Heart left ventricle (tissue), 16 donors: Measurements from ENCODE around the gene MMRN1. TPM values are rescaled to one million over a fixed set of nuclear protein-coding genes. Genes with fewer than 3 reads are reported as not detected.

Source experiments
- ATAC-seq, 4 donors: fragments of 200-7000 bp; cut with Tn5 transposase; one replicate each; pipeline ENCODE4 v1.9.1; 2020 to 2022; ENCODE audit warnings: moderate library complexity in 4 of 4, mild to moderate bottlenecking in 3 of 4, moderate number of reproducible peaks in 1 of 4
- DNase-seq, 5 donors: peaks; one replicate each; pipeline ENCODE4 v3.0.0-alpha.2; 2020
- H3K27ac ChIP-seq, 12 donors: fragments of 200-600 bp; sonication (generic) in 4 of 12; one replicate each; pipeline versions ENCODE4 v1.5.0 to v1.8.0; 2016 to 2022; ENCODE audit warnings: mild to moderate bottlenecking in 2 of 12
- H3K27me3 ChIP-seq, 9 donors: fragments of 200-600 bp; sonication (generic) in 2 of 9; one replicate each; pipeline versions ENCODE4 v1.5.1 to v1.8.0; 2016 to 2022; ENCODE audit warnings: mild to moderate bottlenecking in 3 of 9
- H3K36me3 ChIP-seq, 9 donors: fragments of 200-600 bp; sonication (generic) in 2 of 9; one replicate each; pipeline versions ENCODE4 v1.5.0 to v1.8.0; 2018 to 2022; ENCODE audit warnings: mild to moderate bottlenecking in 2 of 9
- H3K4me1 ChIP-seq, 12 donors: fragments of 200-600 bp; sonication (generic) in 4 of 12; one replicate each; pipeline versions ENCODE4 v1.5.0 to v1.8.0; 2016 to 2022; ENCODE audit warnings: mild to moderate bottlenecking in 3 of 12
- H3K4me3 ChIP-seq, 12 donors: fragments of 200-600 bp; sonication (generic) in 4 of 12; one replicate each; pipeline versions ENCODE4 v1.5.0 to v1.8.0; 2017 to 2022; ENCODE audit warnings: mild to moderate bottlenecking in 9 of 12, moderate library complexity in 4 of 12
- H3K9me3 ChIP-seq, 12 donors: fragments of 200-600 bp; sonication (generic) in 4 of 12; one replicate each; pipeline versions ENCODE4 v1.5.0 to v1.8.0; 2016 to 2022; ENCODE audit warnings: mild to moderate bottlenecking in 1 of 12
- CTCF ChIP-seq, 12 donors: fragments of 200-600 bp; sonication (generic) in 4 of 12; IDR thresholded peaks; one replicate each; pipeline versions ENCODE4 v1.5.0 to v1.8.0; 2018 to 2022; ENCODE audit warnings: antibody characterized with exemption in 12 of 12, mild to moderate bottlenecking in 5 of 12
- POLR2A ChIP-seq, 2 donors: fragments of 450-650 bp; IDR thresholded peaks; one replicate each; pipeline ENCODE4 v1.6.1; 2017; ENCODE audit warnings: antibody characterized with exemption in 2 of 2, mild to moderate bottlenecking in 2 of 2, moderate library complexity in 2 of 2
- WGBS, 4 donors: extraction: QIAGEN DNeasy Blood & Tissue Kit in 2 of 4; methylation state at CpG; one replicate each; pipeline versions ENCODE4 v1.1.5 to v1.1.7; 2013 to 2018; 5-methylcytosine and 5-hydroxymethylcytosine counted together
- intact Hi-C, 10 donors: fragments of 100-400 bp; cut with DNase I; formaldehyde crosslinking; loops; one replicate each; pipeline versions ENCODE4 v1.11.1 to v1.14.2; 2022
- polyA plus RNA-seq, 2 donors: library from polyadenylated mRNA; stranded (reverse); fragments of 200-250 nt; gene quantifications; one replicate each; pipeline ENCODE4 v1.2.3, GENCODE V29; 2013
- total RNA-seq, 9 donors: library from RNA; depleted of rRNA in 2 of 9; stranded (reverse); fragments of >200 nt in 2 of 9; fragmentation: NEBNext Ultra II Directional in 3 of 9; extraction: Animal tissue kit (Norgen Biotek cat#: 25700) in 3 of 9; gene quantifications; one replicate each; pipeline versions ENCODE4 v1.1.0 to v1.2.4, GENCODE V29; 2016 to 2023
- donor health status: ischemic (EF 13 %, LVEDD 7.1; RV severe dilation, severe dysfunction).
- donor health status: healthy with polysubstance abuse.
- donor health status: DM: no; HTN: yes; CAD: no.
- donor health status: DM: no; HTN: no; CAD: no.
- donor health status: ischemic (EF 25% LVEDD 6.9; RV normal size, moderate dysfunction).
- donor health status: ischemic (EF 25% LVEDD 5.7; RV mildly dilated, moderate dysfunction).
- donor health status: healthy.
- donor health status: DM: yes; HTN: yes; CAD: no.
- donor health status: ischemic (EF 35%, LVEDD 5.7; RV mildly dilated, moderate dysfunction).
- donor health status: nonischemic (EF 11% LVEDD 7.7; RV severe dilation, severe dysfunction).
- donor health status: DM: yes; HTN: yes; CAD: no.
- donor health status: PGD.
- donor health status: ischemic (EF 29% LVEDD 5.4; RV normal size, mild dysfunction).
- donor health status: nonischemic (EF 23%, LVEDD 6.1; RV moderate dilation, normal function).

The MMRN1 gene
- total and polyA plus RNA-seq, 11 donors, result 0.14 to 9.9 (median 1.5) TPM

- TF ChIP-seq CTCF (IDR thresholded peaks at IDR 0.05), result no peak
- no peak for TF ChIP-seq POLR2A (IDR thresholded peaks at IDR 0.05)
- Histone ChIP-seq H3K27me3 (no peaks in the 10 kb centered on the region), H3K4me1 (no peaks in the 10 kb centered on the region), H3K27ac (no peak overlapping the region), H3K36me3 (no peaks in the 10 kb centered on the region), H3K9me3 (no peaks in the 10 kb centered on the region), H3K4me3 (no peak overlapping the region)
- intact Hi-C loops, result no loop called here
- no peak for ATAC-seq
- WGBS, 4 donors, result 67 to 73% (median 73%) methylated on average over 6 of the region's 6 CpGs
- no peak for DNase-seq
These were observed 103.9 kb downstream of the MMRN1 start for GRCh38 chr4:89998469-89999011.

DNA sequence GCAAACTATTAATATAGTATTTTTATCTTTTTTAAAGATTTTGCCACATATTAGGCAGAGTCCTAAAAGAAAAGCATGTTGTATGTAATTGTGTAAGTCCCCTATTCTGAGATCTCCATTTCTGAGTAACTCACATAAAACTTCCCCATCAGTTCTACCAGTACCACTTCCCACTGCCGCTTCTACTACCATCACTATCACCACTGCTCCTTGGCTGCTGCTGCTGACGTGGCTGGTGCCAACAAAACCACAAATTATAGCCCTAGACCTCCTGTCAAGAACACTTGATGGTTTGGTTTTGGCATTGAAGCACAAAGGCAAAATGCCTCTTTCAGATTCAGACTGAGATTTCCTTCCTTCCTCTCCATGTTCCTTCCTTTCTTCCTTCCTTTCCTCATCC is 106.4 kb downstream of the MMRN1 start:
- no peaks in the 10 kb centered on the region for H3K27me3 ChIP-seq
- no peak for TF ChIP-seq CTCF (IDR thresholded peaks at IDR 0.05)
- TF ChIP-seq POLR2A (IDR thresholded peaks at IDR 0.05), result no peak
- ATAC-seq (no peak), DNase-seq (no peak)
- no peak overlapping the region for H3K4me3 ChIP-seq
- no peaks in the 10 kb centered on the region for H3K36me3 ChIP-seq
- no peaks in the 10 kb centered on the region for H3K9me3 ChIP-seq
- 7 to 18% (median 9%) methylated on average over 2 of the region's 2 CpGs for WGBS, 4 donors
- no peaks in the 10 kb centered on the region for H3K4me1 ChIP-seq
- H3K27ac ChIP-seq, result no peak overlapping the region
- intact Hi-C loops, result no loop called here

DNA sequence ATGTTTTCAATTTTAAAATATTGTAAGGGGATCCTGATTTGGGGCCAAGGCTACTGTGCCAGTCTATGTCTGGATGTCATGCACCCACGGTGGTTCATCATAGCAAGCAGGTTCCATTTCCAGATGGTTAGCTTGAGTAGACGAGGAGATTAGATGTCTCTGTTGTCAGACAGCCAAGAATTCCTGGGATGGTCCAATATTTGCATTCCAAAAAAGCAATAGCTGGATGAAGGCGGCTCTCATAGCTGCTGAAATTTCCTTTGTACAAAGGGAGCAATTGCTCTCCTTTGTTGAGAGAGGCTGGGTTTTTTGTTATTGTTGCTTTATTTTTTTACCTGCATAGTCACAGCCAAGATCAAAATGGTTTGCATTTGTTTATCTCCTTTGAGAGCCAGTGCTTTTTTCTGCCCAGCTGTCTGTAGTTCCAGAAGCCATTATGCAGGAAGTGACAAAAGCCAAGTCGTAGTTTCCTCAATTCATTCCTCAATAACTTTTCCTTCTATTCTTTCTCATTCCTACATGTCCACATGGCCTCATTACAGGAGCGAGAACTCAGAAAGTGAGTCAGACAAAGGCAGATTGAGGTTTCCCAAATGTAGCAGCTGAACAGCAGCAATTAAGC is 107.9 kb downstream of the MMRN1 start:
- no peak for ATAC-seq
- 42 to 49% (median 43%) methylated on average over 5 of the region's 5 CpGs for WGBS, 4 donors
- no peaks in the 10 kb centered on the region for H3K4me1 ChIP-seq

More for the DNA sequence above, 107.9 kb downstream of the MMRN1 start:
- Histone ChIP-seq H3K36me3 (no peaks in the 10 kb centered on the region), H3K27me3 (no peaks in the 10 kb centered on the region), H3K9me3 (no peaks in the 10 kb centered on the region), H3K4me3 (no peak overlapping the region), H3K27ac (no peak overlapping the region)
- DNase-seq, result no peak
- intact Hi-C loops, result no loop called here
- no peak for TF ChIP-seq CTCF (IDR thresholded peaks at IDR 0.05)

Other genes starting within 250 kb of the MMRN1 start
- gene SNCA, start 57.7 kb upstream of the MMRN1 start, total RNA-seq, result 10 to 100 TPM in 3 of 9 donors, 1 to 10 TPM in 6; 2.5 to 27.9 (median 5.8) TPM
- 1 to 10 TPM; 2.3 to 3.4 TPM for gene SNCA, start 57.7 kb upstream of the MMRN1 start, polyA plus RNA-seq
- 10 to 100 TPM in 6 of 9 donors, 1 to 10 TPM in 3; 5.0 to 15.8 (median 13.3) TPM for gene CCSER1, start 232.5 kb downstream of the MMRN1 start, total RNA-seq
- gene CCSER1, start 232.5 kb downstream of the MMRN1 start, polyA plus RNA-seq, result 1 to 10 TPM; 2.5 to 4.3 TPM